Measurements from ENCODE around the gene ATP13A4. TPM values are rescaled to one million over a fixed set of nuclear protein-coding genes. Genes with fewer than 3 reads are reported as not detected.

Gene ATP13A4
- total RNA-seq, 1 donor from 2014 or later, result 16.6 TPM

DNA sequence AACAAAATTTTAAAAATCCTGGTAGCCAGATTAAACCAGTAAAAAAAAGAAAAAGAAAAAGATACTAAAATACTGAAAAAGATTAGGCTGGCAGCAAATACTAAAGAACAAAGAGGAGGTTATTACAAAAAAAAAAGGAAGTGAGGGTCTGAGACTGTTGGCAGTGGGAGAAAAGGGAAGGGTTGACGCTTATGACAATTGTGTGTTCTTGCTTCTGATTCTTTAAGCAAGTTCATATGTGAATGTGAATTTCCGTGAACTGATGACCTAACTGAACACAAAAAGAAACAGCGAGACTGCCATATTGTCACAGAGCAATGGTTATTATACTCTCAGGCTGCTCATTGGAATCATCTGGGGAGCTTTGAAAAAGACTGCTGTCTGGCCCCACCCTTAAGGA is 56.5 kb downstream of the ATP13A4 start:
- no peak for DNase-seq (ENCODE audit: low spot score)

DNA sequence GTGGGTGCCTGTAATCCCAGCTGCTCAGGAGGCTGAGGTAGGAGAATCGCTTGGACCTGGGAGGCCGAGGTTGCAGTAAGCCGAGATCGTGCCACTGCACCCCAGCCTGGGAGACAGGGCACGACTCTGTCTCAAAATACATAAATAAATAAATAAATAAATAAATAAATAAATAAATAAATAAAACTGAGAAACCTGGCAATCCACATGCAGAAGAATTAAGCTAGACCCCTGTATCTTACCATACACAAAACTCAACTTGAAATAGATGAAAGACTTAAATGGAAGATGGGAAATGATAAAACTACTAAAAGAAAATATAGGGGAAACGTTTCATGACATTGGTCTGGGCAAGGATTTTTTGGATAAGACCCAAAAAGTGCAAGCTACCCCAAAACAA is 58.0 kb downstream of the ATP13A4 start:
- DNase-seq (ENCODE audit: low spot score), result no peak

DNA sequence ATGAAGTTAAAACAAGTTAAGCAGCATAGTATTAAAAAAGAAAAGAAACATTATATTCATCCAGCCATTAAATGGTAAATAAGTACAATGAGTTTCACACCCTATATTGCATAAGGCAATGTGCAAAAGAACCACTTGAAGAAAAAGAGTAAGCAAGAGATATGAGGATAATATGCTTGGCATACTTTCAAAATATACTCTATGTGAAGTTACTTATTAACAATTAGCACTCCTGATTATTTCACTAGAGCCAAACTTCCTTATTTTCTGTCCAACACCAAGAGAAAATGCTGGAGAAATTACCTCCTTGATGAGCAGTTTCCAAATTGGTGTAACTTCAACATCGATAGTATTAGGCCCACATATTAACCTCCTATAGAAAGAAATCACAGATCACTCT is 63.7 kb downstream of the ATP13A4 start:
- DNase-seq (ENCODE audit: low spot score), result no peak

DNA sequence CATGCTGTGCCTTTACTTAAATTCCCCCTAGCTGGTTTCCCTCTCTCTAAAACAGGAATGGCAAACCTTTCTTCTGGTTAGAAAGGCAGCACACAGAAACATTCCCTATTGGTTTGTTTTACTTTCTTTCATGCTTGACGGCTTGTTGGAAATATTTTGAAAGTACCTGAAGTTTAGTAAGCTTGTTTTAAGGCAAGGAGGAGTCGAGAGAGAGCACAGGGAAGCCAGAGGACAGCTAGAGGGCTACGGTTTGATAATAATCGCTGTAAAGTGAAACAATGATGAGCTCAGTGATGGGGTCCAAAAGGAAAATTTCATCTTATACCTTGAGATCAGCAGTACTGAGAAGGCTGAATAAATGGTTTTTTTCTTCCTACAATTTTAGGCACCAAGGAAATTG is 64.1 kb downstream of the ATP13A4 start:
- no peak for DNase-seq (ENCODE audit: low spot score)

DNA sequence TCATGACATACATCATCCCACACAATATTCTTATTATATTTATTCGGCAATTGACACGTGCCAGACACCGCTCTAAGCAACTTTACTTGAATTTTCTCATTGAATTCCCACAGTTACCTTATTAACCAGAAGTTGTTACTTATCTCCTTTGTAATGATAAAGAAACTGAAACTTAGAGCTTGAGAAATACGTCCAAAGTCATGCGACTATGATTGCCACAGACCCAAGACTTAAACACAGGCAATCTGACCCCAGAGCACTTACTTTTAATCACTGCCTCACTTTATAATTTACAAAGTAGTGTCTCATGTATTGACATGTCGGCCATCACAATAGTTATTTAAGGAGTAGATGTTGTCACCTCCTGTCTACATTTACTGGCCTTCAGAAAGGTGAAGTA is 64.7 kb downstream of the ATP13A4 start:
- DNase-seq (ENCODE audit: low spot score), result no peak

DNA sequence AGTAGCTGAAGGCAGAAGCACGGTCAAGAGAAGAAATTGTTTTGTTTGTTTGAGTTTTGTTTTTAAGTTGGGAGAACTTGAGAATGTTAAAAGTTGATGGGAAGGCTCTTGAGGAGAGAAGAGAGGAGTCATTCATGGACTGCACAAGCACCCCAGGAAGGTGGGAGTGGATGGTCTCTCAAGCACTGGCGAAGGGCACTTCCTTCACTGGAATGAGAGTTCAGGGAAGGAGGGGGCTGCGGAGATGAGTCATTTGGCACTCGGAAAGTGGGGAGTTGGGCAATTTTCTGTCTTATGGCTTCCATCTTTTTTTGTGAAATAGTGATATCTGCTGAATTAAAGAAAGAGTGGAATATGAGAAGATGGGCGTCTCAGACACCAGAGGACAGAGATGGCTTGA is 66.0 kb downstream of the ATP13A4 start:
- DNase-seq (ENCODE audit: low spot score), result no peak

DNA sequence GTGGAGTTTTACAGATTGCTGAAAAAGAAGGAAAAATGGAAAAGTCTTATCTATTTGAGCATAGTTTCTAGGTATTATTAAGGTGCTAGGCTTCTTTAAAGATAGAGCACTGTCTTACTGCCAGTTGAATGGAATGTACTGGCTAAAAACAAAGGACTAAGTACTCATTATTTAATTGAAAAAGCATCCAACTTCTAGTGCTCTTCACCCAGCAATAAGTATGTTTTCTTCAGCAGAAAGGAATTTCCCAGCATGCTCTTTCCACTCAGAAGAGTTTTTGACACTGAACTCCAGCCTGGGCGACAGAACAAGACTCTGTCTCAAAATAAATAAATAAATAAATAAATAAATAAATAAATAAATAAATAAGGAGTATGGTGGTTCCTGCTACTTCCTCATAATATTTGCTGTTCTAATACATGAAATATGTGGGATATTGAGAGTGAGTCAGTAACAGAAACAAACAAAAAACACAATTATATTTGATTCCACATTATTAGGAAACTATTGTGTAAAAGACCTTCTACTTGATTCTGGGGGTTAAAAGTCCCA is 70.6 kb downstream of the ATP13A4 start:
- no peak for DNase-seq (ENCODE audit: low spot score)

DNA sequence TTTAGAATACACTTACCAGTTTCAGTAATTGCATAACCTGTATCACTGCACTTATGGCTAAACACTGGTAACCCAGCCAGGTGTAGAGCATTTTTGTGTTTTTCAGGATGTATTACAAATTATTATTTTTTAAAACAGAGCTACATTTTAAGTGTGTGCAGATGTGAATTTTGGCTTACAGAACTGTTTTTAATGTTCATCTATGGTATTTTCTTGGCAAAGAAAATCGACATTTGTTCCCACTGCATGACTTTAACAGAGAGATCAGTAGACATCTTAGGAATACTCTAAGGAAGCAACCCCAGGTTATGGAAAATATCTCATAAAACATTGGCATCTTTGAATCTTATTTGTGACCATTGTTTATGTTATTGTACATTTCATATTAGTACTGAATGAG is 73.3 kb downstream of the ATP13A4 start:
- DNase-seq (ENCODE audit: low spot score), result no peak

DNA sequence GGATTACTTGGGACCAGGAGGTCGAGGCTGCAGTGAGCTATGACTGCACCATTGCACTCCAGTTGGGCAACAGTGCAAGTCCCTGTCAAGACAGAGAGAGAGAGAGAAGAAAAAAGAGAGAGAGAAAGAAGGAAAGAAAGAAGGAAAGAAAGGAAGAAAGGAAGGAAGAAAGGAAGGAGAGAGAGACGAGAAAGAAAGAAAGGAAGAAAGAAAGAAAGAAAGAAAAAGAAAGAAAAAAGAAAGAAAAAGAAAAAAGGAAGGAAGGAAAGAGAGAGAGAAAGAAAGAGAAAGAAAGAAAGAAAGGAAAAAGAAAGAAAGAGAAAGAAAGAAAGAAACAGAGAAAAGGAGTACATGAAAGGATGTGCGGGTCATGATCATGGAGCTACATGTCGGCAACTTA is 80.2 kb downstream of the ATP13A4 start:
- no peak for DNase-seq (ENCODE audit: low spot score)

DNA sequence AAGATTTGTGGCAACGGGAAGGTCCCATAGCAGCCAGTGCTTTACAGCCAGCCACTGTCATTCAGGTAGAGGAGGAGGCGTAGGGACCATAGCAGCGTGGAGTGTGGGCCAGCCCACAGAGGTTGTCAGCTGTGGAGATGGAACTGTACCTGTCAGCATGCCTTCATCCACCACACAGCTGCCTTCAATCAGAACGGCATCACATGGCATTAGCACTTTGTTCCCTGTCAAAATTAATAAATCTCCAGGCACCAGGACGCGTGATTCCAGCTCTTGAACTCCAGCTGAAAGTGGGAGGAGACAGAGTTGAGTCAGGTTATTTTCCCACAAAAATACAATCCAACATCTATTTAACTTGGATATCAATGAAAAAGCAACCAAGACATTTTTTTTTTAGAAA is 84.0 kb downstream of the ATP13A4 start:
- no peak for DNase-seq (ENCODE audit: low spot score)

DNA sequence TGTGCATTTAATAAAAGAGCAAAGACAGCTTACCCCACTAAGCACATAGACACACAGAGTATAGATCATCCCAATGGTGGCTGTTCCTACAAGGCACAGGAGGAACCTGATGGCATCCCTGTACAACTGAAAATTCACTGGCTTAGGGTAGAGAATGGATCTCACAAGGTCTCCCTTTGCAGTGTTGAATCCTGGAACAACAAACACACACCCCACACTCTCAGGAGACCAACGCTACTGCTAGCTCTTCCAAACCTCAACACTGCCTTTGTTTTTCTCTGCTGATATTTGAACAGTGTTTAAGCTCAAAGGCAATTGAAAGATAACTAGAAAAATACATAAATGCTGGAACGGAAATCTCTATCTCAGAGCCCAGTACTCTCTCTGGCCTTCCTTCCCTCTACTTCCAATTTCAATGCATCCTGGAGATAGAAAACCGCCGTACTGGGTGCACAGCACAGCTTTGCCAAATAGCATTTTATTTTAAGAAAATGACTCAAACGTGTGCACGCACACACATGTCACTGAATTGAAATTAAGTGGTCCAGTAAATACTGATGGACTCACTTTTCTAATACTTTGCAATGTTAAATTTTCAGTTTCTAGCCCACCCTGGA is 88.6 kb downstream of the ATP13A4 start:
- no peak for DNase-seq (ENCODE audit: low spot score)

DNA sequence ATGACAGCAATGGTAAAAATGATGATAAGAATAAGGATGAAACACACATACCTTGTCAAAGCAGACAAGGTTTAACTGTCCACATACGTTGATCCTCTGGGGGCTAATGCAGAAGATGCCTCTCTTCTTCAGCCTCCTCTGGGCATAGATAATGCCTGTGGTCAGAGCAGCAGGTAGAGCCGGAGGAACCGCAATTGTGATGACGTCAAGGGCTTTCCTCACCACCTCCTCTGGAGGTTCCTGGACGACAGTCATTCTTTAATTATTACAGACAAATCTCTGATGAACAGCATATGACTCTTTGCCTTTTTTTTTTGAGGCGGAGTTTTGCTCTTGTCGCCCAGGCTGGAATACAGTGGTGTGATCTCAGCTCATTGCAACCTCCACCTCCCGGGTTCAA is 89.8 kb downstream of the ATP13A4 start:
- DNase-seq (ENCODE audit: low spot score), result no peak

DNA sequence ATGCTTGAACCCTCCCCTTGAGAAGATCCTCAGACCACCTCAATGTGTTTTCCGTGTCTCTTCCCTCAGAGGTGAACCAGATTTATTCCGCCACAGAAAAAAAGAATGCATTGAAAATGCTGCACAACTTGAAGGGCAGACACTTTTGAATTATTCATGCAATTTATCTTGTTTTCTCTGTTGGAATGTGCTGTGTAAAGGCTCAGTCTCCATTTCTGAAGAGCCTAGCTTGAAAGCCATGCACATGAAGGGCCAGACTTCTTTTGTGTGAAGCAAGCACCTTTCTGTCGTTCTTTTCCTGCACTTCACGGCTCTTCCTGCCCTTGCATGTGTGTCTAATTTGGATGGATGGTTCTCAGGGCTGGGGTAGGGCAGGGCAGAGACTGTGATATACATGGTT is 97.2 kb downstream of the ATP13A4 start:
- no peak for DNase-seq (ENCODE audit: low spot score)

DNA sequence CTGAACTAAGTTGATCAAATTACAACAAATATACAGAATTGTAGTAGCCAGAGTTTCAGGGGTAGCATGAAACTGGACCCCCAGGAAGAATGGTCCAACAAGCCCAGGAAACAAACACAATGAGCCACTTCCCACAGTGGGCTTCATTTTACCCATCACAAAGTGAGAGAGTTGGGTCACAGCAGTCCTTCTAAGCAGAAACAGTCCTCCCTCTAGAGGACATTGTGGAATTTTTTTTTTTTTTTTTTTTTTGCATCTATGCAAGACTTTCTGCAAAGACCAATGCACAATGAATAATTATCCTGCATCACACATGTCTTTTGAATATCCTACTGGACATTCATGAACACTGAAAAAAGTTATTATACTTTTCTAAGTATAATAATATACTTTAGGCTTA is 102.4 kb downstream of the ATP13A4 start:
- no peak for DNase-seq (ENCODE audit: low spot score)

DNA sequence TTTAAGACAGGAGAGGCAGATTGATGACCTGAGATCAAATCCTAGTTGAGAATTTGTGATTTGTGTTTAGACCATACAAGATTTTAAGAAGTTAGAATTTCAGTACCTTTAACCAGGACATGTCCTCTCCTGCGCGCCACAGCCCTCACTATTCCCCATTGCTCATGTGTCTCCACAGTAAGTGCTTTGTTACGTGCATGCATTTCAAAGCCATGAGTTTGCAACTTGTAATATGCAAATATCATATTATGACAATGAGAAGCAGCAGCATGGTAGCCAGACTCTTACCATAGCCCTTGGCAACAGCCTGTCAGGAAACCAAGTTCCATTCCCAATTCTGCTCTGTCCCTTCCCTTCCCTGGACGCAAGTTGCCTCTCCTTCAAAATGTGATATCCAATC is 102.8 kb downstream of the ATP13A4 start:
- no peak for DNase-seq (ENCODE audit: low spot score)

DNA sequence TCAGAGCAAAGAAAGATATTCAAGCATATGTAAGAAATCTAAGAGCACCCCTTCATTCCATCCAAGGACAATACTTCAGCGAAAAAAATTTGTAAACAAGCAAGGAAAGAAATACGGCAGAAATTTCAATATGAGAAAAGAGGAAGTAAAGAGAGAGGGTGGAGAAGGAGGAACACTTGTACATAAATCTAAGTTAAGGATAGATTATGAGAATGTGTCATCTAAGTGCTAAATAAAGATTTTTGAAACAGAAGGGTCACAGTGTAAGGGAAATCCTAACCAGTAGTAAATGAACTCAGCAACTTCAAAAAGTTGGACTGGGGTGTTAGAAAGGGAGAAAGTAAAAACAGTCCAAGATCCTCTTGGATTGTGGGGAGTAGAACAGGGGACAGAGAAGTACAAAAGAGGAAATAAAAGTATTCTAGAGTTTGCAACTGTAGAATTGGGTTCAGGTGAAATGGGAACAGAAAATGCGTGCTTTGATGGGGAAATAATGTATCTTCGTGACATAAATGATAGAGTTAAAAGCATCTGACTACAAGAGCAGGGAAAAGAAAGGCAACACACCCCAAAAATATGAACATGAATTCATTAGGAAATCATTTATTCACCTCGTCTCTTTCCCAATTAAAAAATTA is 107.6 kb downstream of the ATP13A4 start:
- no peak for DNase-seq (ENCODE audit: low spot score)

DNA sequence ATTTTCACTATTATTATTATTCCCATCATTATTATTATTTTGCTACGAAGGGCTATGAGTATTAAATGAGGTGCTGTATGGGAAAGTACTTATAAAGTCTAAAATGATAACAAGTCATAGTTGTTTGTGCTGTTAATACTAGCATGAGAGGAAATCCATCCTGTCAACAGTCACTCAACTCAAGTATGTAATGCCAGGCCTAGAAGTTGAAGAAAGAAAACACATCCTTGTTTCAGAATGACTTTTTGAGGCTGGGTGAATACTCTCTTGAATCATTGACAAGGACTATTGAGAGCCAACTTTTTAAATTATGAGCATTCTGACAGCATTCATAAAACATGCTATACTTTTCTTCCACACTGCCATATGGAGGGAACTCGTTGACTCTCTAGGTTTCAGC is 115.3 kb downstream of the ATP13A4 start:
- DNase-seq (ENCODE audit: low spot score), result no peak

DNA sequence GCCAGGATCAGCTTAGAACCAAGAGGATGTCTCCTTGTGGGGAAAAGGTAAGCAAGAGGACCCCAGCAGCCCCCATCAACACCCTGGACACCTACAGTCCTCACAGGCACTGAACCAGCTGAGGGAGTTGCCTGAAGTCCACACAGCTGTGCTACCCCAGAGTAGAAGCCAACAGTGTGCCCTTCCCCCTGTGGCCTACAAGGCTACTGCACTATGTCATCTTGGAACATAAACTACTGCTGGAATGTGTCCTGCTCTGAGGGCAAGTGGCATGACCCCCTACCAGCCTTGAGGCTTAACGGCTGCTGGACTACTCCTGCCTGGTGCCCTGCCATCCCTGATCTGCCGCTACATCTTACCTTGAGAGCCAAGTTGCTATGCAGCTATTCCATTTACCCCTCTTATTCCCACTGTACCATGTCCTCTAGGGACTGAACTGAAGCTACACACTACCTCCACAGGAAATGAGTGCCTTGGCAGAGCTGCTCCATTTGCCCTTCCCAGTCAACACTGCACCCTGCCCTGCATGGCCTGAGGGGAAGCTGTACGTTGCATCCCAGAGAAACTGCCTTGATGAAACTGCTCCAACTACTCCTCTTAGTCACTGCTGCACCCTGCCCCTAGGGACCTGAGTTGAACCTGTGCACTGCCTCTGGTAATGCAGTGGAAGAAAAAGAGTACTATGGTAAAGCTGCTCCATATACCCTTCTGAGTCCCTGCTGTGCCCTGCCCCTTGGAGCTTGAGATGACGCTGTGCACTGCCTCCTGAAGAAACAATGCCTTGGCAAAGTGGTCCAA is 135.9 kb downstream of the ATP13A4 start:
- no peak for DNase-seq (ENCODE audit: low spot score)

DNA sequence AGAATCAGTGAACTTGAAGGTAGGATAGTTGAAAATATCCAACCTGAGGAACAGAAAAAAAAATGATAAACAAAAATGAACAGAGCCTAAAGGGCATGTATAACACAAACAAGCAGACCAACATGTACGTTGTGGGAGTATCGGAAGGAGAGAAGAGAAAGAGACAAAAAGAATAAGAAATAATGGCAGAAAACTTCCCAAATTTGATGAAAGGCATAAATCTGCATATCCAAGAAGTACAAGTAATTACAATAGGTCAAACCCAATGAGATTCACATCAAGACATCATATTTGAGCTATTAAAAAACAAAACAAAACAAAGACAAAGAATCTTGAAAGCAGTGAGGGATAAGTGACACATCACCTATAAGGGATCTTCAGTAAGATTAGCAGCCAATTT is 138.1 kb downstream of the ATP13A4 start:
- no peak for DNase-seq (ENCODE audit: low spot score)

DNA sequence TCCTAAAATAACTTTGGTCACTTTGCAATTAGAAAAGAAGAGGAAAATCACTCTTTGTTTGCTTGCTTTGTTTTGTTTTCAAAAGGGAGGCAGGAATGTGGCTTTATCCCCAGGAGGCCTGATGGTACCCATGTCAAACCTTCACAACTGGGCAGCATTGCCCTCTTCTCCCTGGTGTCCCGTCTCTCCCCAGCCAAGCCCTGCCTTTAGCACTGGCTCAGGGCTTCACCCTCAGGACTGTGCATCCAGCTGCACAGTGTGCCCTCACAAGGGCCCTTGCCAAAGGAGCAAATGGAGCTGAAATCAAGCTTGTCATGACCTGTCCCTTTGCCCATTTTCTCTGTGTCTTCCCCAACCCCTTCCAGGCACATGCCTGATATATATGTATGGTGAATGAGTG is 147.0 kb downstream of the ATP13A4 start:
- no peak for DNase-seq (ENCODE audit: low spot score)

DNA sequence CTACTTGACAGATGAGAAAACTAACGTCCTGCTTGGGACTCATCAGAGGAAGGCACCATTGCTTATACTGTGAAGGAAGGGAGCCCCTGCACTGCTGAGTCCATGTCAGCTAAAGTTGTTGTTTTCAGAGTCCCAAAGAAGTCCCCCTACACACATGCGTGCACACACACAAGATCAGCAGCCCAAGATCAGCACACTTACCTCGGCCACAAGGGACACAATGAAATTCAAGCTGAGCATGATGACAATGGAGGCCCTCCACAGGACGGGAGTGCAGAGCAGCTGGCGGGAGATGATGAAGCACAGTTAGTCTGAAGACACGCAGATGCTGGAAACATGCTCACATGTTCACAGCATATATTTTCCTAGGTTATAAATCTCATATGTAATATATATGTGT is 147.6 kb downstream of the ATP13A4 start:
- no peak for DNase-seq (ENCODE audit: low spot score)

DNA sequence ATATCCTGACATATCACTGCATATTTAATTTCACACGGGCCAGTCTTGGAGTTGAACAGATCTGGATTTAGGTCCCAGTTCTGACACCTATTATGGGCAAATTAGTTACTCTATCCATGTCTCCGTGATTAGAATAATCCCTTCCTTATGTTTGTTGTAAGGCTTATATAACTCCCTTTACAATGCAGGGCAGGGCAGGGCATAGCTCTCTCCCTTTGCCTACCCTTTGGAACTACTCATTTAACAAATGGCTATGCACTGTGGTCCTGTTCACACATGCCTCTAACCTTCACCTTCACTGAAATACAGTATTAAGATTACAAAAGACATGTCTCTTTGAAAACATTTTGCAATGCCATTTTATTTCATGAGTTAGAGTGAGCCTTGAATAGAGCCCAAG is 151.4 kb downstream of the ATP13A4 start:
- no peak for DNase-seq (ENCODE audit: low spot score)

DNA sequence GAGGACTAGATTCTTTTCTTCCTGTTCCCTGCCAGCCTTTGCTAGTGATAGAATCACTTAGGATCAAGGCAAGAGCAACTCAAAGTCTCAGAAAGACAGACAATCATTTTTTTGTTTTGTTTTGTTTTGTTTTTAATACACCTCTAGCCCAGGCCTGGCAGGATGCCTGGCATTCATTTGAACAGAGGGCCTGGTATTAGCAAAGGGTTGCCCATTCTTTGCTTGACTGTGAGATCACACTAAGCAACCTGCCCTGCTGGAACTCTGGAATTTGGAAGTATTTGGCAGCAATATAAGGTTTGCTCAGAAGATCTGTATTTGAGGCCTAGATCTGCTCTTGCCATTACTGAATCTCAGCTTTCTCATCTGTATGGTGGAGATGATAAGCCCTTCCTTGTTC is 154.4 kb downstream of the ATP13A4 start:
- DNase-seq (ENCODE audit: low spot score), result no peak
